OCI-LY3 (cell line): ENCODE results near the gene FGD6.

Experiments used
- CTCF ChIP-seq: fragments of 200-600, 300-600 bp; sonication (generic); IDR thresholded peaks from 2 replicates; pipeline ENCODE4 v1.5.1; 2014; ENCODE audit warnings: antibody characterized with exemption, low read length, low read depth
- EZH2phosphoT487 ChIP-seq: fragments of 200-600 bp; shearing (Covaris generic); IDR thresholded peaks from 2 replicates; pipeline ENCODE4 v1.6.1; 2018; ENCODE audit warnings: antibody characterized with exemption, mixed run types, low read depth

- TF ChIP-seq CTCF = no peak
- no peak for TF ChIP-seq EZH2phosphoT487
These were observed 4.1 kb downstream of the FGD6 start for GRCh38 chr12:95213119-95213518.
